Stimulated activated naive B cell treated with anti-CD40 and anti-IgM and Interleukin-4, amounts not matched to agents 10 μg/mL and 1 μg/mL and 100 μg/mL, for 72 hours (primary cell): ENCODE data around the gene RNF144B.
"Not testable (repeated sequence)": the region's sequence is repeated elsewhere in the genome, so short reads cannot be mapped to it uniquely, and the experiment has no call there.

ENCODE experiments used
- ATAC-seq, 2 donors: fragments of 150-1000 bp; cut with Tn5 transposase; replicated peaks; 2 replicates each; pipeline ENCODE4 v1.10.0; 2021; ENCODE audit warnings: moderate library complexity in 1 of 2
- DNase-seq: peaks from one replicate; pipeline ENCODE4 v3.0.0; 2021
- H3K27ac Mint-ChIP-seq: one replicate; pipeline ENCODE4 v1.8.0; 2022; ENCODE audit warnings: mild to moderate bottlenecking, mixed read lengths
- H3K27me3 Mint-ChIP-seq, 2 donors: one replicate each; pipeline ENCODE4 v1.8.0; 2022; ENCODE audit warnings: mixed read lengths in 2 of 2
- H3K36me3 Mint-ChIP-seq, 2 donors: one replicate each; pipeline ENCODE4 v1.8.0; 2022; ENCODE audit warnings: mixed read lengths in 2 of 2, mild to moderate bottlenecking in 1 of 2
- H3K4me1 Mint-ChIP-seq, 2 donors: one replicate each; pipeline ENCODE4 v1.8.0; 2022; ENCODE audit warnings: mixed read lengths in 2 of 2, mild to moderate bottlenecking in 1 of 2
- H3K4me3 Mint-ChIP-seq, 2 donors: one replicate each; pipeline ENCODE4 v1.8.0; 2022; ENCODE audit warnings: mild to moderate bottlenecking in 2 of 2, mixed read lengths in 2 of 2, moderate library complexity in 1 of 2
- H3K9me3 Mint-ChIP-seq, 2 donors: one replicate each; pipeline ENCODE4 v1.8.0; 2022; ENCODE audit warnings: mixed read lengths in 2 of 2, mild to moderate bottlenecking in 1 of 2

Gene RNF144B

GRCh38 chr6:18406955-18407749, 20.0 kb downstream of the RNF144B start:
- H3K27ac Mint-ChIP-seq: no peak overlapping the region
- H3K9me3 Mint-ChIP-seq: peaks cover 4 to 10% of the 10 kb centered on the region in 2 donors
- H3K36me3 Mint-ChIP-seq: peaks cover 21 to 30% of the 10 kb centered on the region in 2 donors
- peaks cover 27 to 34% of the 10 kb centered on the region in 2 donors for H3K4me1 Mint-ChIP-seq
- ATAC-seq: no peak
- no peak overlapping the region for H3K4me3 Mint-ChIP-seq
- H3K27me3 Mint-ChIP-seq: no peaks in the 10 kb centered on the region
- no peak for DNase-seq

- not testable (repeated sequence) for ATAC-seq, DNase-seq, H3K9me3 Mint-ChIP-seq, H3K4me3 Mint-ChIP-seq, H3K27ac Mint-ChIP-seq, H3K27me3 Mint-ChIP-seq
- H3K4me1 Mint-ChIP-seq: peaks cover 24 to 41% of the 10 kb centered on the region in 2 donors
- H3K36me3 Mint-ChIP-seq: peaks cover 17 to 18% of the 10 kb centered on the region in 2 donors
These were observed 22.5 kb downstream of the RNF144B start for GRCh38 chr6:18409602-18410001.

GRCh38 chr6:18410412-18410811, 23.3 kb downstream of the RNF144B start:
- ATAC-seq: no peak
- Mint-ChIP-seq H3K4me3 (no peak overlapping the region), H3K27me3 (no peaks in the 10 kb centered on the region), H3K27ac (peak overlapping the region; percentile 4), H3K4me1 (peaks cover 24 to 41% of the 10 kb centered on the region in 2 donors), H3K36me3 (peaks cover 19 to 21% of the 10 kb centered on the region in 2 donors), H3K9me3 (peaks cover 5 to 6% of the 10 kb centered on the region in 2 donors)
- DNase-seq: no peak

GRCh38 chr6:18412068-18412467, 24.9 kb downstream of the RNF144B start:
- Mint-ChIP-seq H3K36me3 (peaks cover 12 to 13% of the 10 kb centered on the region in 2 donors), H3K4me3 (peak overlapping the region in 1 of 2 donors; percentile 10), H3K9me3 (peaks cover under 1 to 4% of the 10 kb centered on the region in 2 donors), H3K27me3 (no peaks in the 10 kb centered on the region), H3K27ac (no peak overlapping the region), H3K4me1 (peaks cover 21 to 48% of the 10 kb centered on the region in 2 donors)
- peak; percentile 39 to 73 for ATAC-seq
- DNase-seq: no peak

- DNase-seq (no peak), ATAC-seq (peak in 1 of 2 donors; percentile 31)
- Mint-ChIP-seq H3K27ac (no peak overlapping the region), H3K9me3 (peaks cover 0 to 4% of the 10 kb centered on the region in 2 donors), H3K27me3 (no peaks in the 10 kb centered on the region), H3K4me3 (peak overlapping the region in 1 of 2 donors; percentile 10), H3K4me1 (peaks cover 21 to 48% of the 10 kb centered on the region in 2 donors), H3K36me3 (peaks cover 11 to 13% of the 10 kb centered on the region in 2 donors)
These were observed 25.5 kb downstream of the RNF144B start for GRCh38 chr6:18412644-18413043.

GRCh38 chr6:18413381-18413780, 26.2 kb downstream of the RNF144B start:
- H3K36me3 Mint-ChIP-seq: peaks cover 11 to 13% of the 10 kb centered on the region in 2 donors
- peaks cover 0 to 4% of the 10 kb centered on the region in 2 donors for H3K9me3 Mint-ChIP-seq
- H3K4me1 Mint-ChIP-seq: peaks cover 27 to 48% of the 10 kb centered on the region in 2 donors
- DNase-seq (no peak), ATAC-seq (peak in 1 of 2 donors; percentile 31)
- H3K27me3 Mint-ChIP-seq: no peaks in the 10 kb centered on the region
- no peak overlapping the region for H3K27ac Mint-ChIP-seq
- H3K4me3 Mint-ChIP-seq: no peak overlapping the region

- no peak for DNase-seq
- peaks cover 0 to 4% of the 10 kb centered on the region in 2 donors for H3K9me3 Mint-ChIP-seq
- H3K36me3 Mint-ChIP-seq: peaks cover 11 to 13% of the 10 kb centered on the region in 2 donors
- no peak for ATAC-seq
- no peak overlapping the region for H3K4me3 Mint-ChIP-seq
- no peak overlapping the region for H3K27ac Mint-ChIP-seq
- no peaks in the 10 kb centered on the region for H3K27me3 Mint-ChIP-seq
- H3K4me1 Mint-ChIP-seq: peaks cover 27 to 48% of the 10 kb centered on the region in 2 donors
These were observed 27.0 kb downstream of the RNF144B start for GRCh38 chr6:18414116-18414515.

- no peak for DNase-seq
- Mint-ChIP-seq H3K4me3 (no peak overlapping the region), H3K27ac (no peak overlapping the region), H3K4me1 (peaks cover 27 to 49% of the 10 kb centered on the region in 2 donors), H3K27me3 (no peaks in the 10 kb centered on the region), H3K36me3 (peaks cover 11 to 12% of the 10 kb centered on the region in 2 donors), H3K9me3 (peaks cover 0 to 4% of the 10 kb centered on the region in 2 donors)
- no peak for ATAC-seq
These were observed 28.1 kb downstream of the RNF144B start for GRCh38 chr6:18415207-18415606.

GRCh38 chr6:18415671-18416340, 28.7 kb downstream of the RNF144B start:
- Mint-ChIP-seq H3K4me1 (peaks cover 25 to 46% of the 10 kb centered on the region in 2 donors), H3K9me3 (peaks cover 0 to 4% of the 10 kb centered on the region in 2 donors), H3K27me3 (no peaks in the 10 kb centered on the region), H3K27ac (no peak overlapping the region), H3K4me3 (no peak overlapping the region), H3K36me3 (peaks cover 8% of the 10 kb centered on the region in 2 donors)
- DNase-seq (no peak), ATAC-seq (no peak)

GRCh38 chr6:18416341-18416679, 29.2 kb downstream of the RNF144B start:
- Mint-ChIP-seq H3K4me3 (no peak overlapping the region), H3K27me3 (no peaks in the 10 kb centered on the region), H3K4me1 (peaks cover 25 to 45% of the 10 kb centered on the region in 2 donors), H3K27ac (no peak overlapping the region), H3K36me3 (peaks cover 8% of the 10 kb centered on the region in 2 donors), H3K9me3 (peaks cover 0 to 4% of the 10 kb centered on the region in 2 donors)
- no peak for ATAC-seq
- DNase-seq: no peak

GRCh38 chr6:18420328-18420727, 33.2 kb downstream of the RNF144B start:
- Mint-ChIP-seq H3K27me3 (no peaks in the 10 kb centered on the region), H3K27ac (no peak overlapping the region), H3K9me3 (peaks cover 2 to 4% of the 10 kb centered on the region in 2 donors), H3K4me1 (peaks cover 30 to 41% of the 10 kb centered on the region in 2 donors), H3K36me3 (peaks cover 7 to 10% of the 10 kb centered on the region in 2 donors), H3K4me3 (no peak overlapping the region)
- no peak for DNase-seq
- no peak for ATAC-seq

GRCh38 chr6:18422136-18422535, 35.0 kb downstream of the RNF144B start:
- Mint-ChIP-seq H3K4me1 (peaks cover 33 to 48% of the 10 kb centered on the region in 2 donors), H3K36me3 (peaks cover 3 to 7% of the 10 kb centered on the region in 2 donors), H3K27ac (no peak overlapping the region), H3K9me3 (peaks cover 0 to 2% of the 10 kb centered on the region in 2 donors), H3K27me3 (no peaks in the 10 kb centered on the region), H3K4me3 (no peak overlapping the region)
- no peak for ATAC-seq
- no peak for DNase-seq

- Mint-ChIP-seq H3K4me3 (no peak overlapping the region), H3K27me3 (no peaks in the 10 kb centered on the region), H3K27ac (no peak overlapping the region), H3K36me3 (peaks cover 7 to 12% of the 10 kb centered on the region in 2 donors), H3K9me3 (peaks cover 0 to 2% of the 10 kb centered on the region in 2 donors), H3K4me1 (peaks cover 27 to 54% of the 10 kb centered on the region in 2 donors)
- ATAC-seq: no peak
- no peak for DNase-seq
These were observed 36.3 kb downstream of the RNF144B start for GRCh38 chr6:18423426-18423825.

GRCh38 chr6:18424201-18424600, 37.1 kb downstream of the RNF144B start:
- H3K36me3 Mint-ChIP-seq: peaks cover 7 to 12% of the 10 kb centered on the region in 2 donors
- no peak overlapping the region for H3K4me3 Mint-ChIP-seq
- DNase-seq (no peak), ATAC-seq (no peak)
- H3K27me3 Mint-ChIP-seq: no peaks in the 10 kb centered on the region
- peaks cover 0 to 2% of the 10 kb centered on the region in 2 donors for H3K9me3 Mint-ChIP-seq
- peaks cover 27 to 53% of the 10 kb centered on the region in 2 donors for H3K4me1 Mint-ChIP-seq
- H3K27ac Mint-ChIP-seq: no peak overlapping the region
